Stimulated activated CD4-positive, alpha-beta T cell treated with anti-CD3 and anti-CD28 coated beads, Interleukin-4, amount 100 ng/mL, for 48 hours (primary cell): ENCODE measurements around the gene SH3YL1.
"Not testable (repeated sequence)": the region's sequence is repeated elsewhere in the genome, so short reads cannot be mapped to it uniquely, and the experiment has no call there.

Source experiments
- DNase-seq, 2 donors: peaks; one replicate each; pipeline ENCODE4 v3.0.0-alpha.2; 2020; ENCODE audit warnings: low read depth in 2 of 2

SH3YL1 gene

DNA sequence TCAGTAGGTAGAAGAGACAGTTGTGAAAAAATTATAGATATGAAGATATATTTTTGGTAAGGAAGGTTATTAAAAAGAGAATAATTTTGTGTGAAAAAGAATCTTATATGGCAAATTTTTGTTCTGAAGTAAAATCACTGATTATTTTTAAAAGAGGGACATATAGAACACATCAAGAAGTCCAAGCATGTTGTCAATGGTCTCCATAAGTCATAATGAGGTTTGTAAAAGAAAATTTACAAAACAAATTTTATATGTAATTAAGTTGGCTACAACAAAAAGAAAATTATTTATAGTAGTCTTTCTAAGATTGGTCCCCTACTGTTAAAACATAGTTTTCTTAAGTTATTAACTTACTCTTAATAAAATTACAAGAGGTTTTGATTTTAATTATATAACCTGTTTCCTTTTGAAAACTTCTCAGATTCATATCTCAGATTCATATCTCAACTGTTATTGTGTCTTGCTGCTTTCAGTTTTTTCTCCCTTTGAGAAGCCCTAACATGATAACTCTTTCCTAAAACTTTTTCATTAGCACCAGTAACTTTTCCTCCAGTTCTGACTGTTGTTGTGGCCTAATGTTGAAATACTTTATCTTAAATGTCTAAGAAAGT lies 81.2 kb downstream of the SH3YL1 start:
- no peak for DNase-seq

DNA sequence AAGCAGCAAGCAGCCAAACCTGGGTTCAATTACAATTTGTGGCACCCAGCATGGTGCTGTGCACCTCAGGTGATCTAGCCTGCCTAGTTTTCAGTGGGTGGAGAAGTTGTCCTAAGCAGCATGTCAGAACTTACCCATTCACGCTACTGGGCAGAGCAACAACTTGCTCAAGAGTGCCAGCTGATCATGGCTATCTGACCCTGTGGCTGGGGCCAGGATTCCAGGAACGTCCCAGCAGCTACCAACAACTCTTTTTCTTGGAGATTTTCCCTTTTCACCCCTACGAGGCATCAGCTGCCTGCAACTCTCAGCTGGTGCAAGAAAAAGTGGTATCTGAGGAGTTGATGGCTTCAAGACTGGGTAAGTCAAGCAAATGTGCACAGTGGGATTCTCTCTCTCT lies 83.5 kb downstream of the SH3YL1 start:
- DNase-seq: no peak

DNA sequence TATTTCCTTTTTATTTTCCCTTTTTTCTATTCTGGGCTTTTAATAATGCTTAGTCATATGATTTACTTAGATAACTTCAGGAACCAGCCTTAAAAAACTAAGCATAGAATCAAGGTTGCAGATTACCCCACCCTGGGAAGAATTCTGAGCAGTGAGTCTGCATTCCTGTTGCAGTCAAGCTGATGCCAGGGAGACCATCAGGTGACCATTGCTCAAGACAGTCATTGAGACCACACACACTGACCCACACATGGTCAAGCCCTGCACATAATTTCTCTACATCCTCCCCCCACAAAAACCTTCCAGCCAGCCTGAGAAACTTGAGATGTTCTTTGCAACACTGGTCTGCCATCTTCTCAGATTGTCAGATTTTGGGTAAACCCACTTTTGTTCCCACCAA lies 83.9 kb downstream of the SH3YL1 start:
- DNase-seq: no peak

DNA sequence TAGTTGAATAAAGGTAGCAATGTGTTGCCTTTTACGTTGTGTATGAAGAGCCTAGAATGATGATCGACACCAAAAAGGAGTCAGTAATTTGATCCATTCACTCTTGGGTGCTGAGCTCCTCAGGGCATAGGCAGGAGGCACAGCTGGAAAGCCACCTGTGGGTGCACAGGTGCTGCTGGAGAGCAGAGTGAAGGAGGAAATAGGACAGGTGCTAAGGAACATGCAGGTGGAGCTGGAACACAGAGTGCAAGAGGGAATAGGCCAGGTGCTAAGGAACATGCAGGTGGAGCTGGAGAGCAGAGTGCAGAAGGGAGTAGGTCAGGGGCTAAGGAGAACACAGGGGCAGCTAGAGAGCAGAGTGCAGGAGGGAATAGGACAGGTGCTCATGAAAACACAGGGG lies 86.1 kb downstream of the SH3YL1 start:
- no peak for DNase-seq

DNA sequence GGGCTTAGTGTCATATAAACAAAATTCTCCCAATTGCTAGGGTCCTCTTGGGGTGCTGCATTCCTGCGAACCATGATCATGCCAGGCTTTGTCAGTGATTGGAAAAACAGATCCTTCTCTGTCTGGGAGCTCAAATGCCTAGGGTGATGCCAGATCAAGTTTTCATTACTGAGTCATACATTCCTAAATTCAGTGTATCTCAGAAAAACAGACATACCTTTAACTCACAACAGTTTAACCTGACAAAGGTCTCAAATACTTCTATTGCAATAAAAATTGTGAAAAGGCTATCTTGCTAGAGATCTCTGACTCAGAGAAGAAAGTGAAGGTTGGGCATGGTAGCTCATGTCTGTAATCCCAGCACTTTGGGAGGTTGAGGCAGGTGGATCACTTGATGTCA lies 86.9 kb downstream of the SH3YL1 start:
- no peak for DNase-seq

DNA sequence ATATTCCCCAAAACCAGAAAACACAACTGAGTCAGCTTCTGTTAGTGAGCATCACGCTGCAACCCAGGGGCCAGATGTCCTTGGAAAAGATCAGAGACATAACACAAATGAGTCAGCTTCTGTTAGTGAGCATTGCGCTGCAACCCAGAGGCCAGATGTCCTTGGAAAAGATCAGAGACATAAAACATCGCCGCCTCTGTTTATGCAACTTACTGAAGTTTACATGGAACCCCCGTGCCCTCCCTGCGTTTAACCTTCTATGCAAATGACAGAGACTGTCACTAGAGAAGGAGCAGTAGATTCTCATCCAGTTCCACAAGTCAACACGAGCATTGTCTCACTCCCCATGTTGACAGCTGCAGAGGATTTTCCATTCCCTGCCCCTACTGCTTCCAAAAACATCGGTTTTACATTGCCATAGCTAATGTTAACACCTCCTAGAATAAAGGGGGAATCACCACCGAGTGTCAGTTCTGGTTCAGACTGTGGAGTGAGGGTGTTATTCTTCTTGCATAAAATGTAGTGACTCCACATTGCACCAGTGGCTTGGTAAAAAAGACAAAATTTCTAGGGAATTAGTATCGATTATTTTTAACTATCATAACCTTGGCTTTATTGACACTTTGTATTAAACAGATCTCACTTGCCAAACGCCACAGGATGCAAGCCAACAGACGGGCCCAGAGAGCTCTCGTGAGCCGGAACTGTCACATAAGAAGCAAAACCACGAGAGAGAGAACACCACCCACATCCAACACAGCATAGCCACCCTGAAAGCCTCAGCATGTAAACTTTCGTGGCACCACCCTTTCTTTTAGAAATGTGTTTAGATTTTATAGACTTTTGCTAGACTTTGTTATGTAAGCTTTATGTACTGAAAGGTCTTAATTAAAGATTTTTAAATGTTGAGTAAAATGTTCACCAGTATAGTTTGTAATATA lies 87.7 kb downstream of the SH3YL1 start:
- peak; percentile 19 to 25 for DNase-seq

DNA sequence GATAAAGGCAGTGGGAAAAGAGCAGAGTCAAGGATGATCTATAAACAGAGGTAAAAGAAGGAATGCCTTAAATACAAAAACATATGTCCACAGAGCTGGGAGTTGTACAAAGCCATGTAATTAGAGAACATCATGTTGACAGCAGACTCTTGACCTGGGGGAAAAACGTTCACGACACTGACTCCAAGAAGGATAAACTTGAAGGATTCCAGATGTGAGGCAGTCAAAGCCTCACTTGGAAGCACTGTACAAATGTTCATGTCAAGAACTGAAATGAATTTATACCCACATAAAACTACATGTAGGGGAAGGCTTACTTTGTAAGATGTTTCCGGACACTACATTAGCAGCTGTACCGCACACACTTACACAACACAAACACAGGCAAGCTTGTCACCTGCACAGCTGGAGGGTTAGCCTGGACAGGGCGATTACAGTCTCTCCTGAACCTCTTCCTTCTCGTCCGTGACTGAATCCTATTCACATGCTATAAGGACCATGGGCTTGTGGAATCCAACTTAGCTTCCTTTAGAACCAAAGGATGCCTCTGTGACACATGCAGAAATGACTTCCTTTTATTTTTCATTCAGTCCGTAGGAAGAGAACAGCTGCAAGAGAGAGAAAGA lies 88.6 kb downstream of the SH3YL1 start:
- DNase-seq: no peak

DNA sequence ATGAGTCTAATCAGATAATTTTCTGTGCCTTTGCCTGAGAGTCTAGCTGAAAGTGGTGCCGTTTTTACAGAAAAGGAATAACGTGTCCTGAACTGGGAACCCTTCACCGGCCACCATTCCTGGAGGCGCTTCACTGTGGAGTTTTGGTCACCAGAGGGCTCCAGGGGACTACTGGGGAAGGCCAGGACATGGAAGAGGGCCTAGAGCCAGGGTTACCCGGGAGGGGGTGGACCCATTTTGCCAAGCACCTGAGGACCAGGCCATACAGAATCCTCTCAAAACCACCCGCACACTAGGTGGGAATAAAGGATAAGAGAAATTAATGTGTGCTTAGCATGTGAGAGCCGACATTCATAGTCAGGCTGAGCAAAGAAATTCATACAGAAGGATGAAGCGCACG lies 91.7 kb downstream of the SH3YL1 start:
- not testable (repeated sequence) for DNase-seq

DNA sequence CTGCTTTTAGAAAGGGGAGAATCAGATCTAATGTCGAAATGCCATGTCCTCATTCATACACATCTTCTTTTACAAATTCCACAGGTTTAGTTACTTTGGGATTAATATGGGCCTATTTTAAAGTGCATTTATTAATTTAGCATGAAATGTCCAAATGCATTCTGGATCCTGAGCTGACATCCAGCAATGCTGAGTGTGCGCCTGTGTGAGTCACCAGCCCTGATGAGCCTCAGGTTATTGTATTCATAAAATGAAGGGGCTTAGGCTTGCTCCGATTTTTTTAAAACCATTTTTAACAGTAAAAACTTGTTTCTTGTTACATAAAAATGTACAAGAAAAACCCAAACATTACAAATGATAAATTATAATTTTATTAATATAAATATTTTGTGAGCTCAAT lies 94.1 kb downstream of the SH3YL1 start:
- no peak for DNase-seq
